SK-N-SH treated with all-trans-retinoic acid at 6 μM for 48 hours (cell line): Measurements from ENCODE around the gene HADHA.

Experiments used
- ATAC-seq: fragments of 200-7000 bp; cut with Tn5 transposase; 3 replicates; pipeline ENCODE4 v1.9.1; 2020; ENCODE audit warnings: mild to moderate bottlenecking, moderate library complexity
- ARNTL ChIP-seq: fragments of 450-650 bp; formaldehyde crosslinking; IDR thresholded peaks from 2 replicates; pipeline ENCODE4 v1.5.0; 2020; ENCODE audit warnings: low read depth, mild to moderate bottlenecking, moderate library complexity, borderline replicate concordance
- BACH2 ChIP-seq: fragments of 250-450 bp; sonication (Bioruptor Pico); IDR thresholded peaks from 2 replicates; pipeline ENCODE4 v1.9.0; 2021; ENCODE audit warnings: mild to moderate bottlenecking, borderline replicate concordance
- CREB5 ChIP-seq: fragments of 250-450 bp; sonication (Bioruptor Pico); IDR thresholded peaks from 2 replicates; pipeline ENCODE4 v1.5.1; 2020; ENCODE audit warnings: low read depth, mild to moderate bottlenecking, moderate library complexity
- CSDC2 ChIP-seq: fragments of 250-450 bp; sonication (Bioruptor Pico); IDR thresholded peaks from 2 replicates; pipeline ENCODE4 v1.5.0; 2020; ENCODE audit warnings: mild to moderate bottlenecking, moderate library complexity
- CSRNP3 ChIP-seq: fragments of 250-450 bp; sonication (Bioruptor Pico); IDR thresholded peaks from 2 replicates; pipeline ENCODE4 v1.5.1; 2021; ENCODE audit warnings: mild to moderate bottlenecking, moderate library complexity
- ESRRG ChIP-seq: fragments of 250-450 bp; sonication (Bioruptor Pico); IDR thresholded peaks from 2 replicates; pipeline ENCODE4 v1.6.1; 2021; ENCODE audit warnings: mild to moderate bottlenecking
- GLIS3 ChIP-seq: fragments of 250-450 bp; sonication (Bioruptor Pico); IDR thresholded peaks from 2 replicates; pipeline ENCODE4 v1.5.0; 2020; ENCODE audit warnings: mild to moderate bottlenecking, moderate library complexity
- ISL1 ChIP-seq: fragments of 250-450 bp; sonication (Bioruptor Pico); IDR thresholded peaks from 2 replicates; pipeline ENCODE4 v2.1.2; 2022; ENCODE audit warnings: mild to moderate bottlenecking, moderate library complexity
- OSR1 ChIP-seq: fragments of 250-450 bp; sonication (Bioruptor Pico); IDR thresholded peaks from 2 replicates; pipeline ENCODE4 v1.8.0; 2022; ENCODE audit warnings: moderate library complexity, mild to moderate bottlenecking, inconsistent platforms
- PPARA ChIP-seq: fragments of 250-450 bp; sonication (Bioruptor Pico); IDR thresholded peaks from 2 replicates; pipeline ENCODE4 v1.5.0; 2020; ENCODE audit warnings: mild to moderate bottlenecking, borderline replicate concordance
- RARB ChIP-seq: fragments of 250-450 bp; sonication (Bioruptor Pico); IDR thresholded peaks from 2 replicates; pipeline ENCODE4 v1.8.0; 2021; ENCODE audit warnings: mild to moderate bottlenecking, moderate library complexity
- SNAI2 ChIP-seq: fragments of 250-450 bp; sonication (Bioruptor Pico); IDR thresholded peaks from 2 replicates; pipeline ENCODE4 v1.5.0; 2020; ENCODE audit warnings: mild to moderate bottlenecking, moderate library complexity
- TCF4 ChIP-seq: fragments of 250-450 bp; sonication (Bioruptor Pico); IDR thresholded peaks from 2 replicates; pipeline ENCODE4 v1.8.0; 2021; ENCODE audit warnings: mild to moderate bottlenecking, moderate library complexity, borderline replicate concordance
- TOX ChIP-seq: fragments of 250-450 bp; sonication (Bioruptor Pico); IDR thresholded peaks from 2 replicates; pipeline ENCODE4 v1.8.0; 2021; ENCODE audit warnings: mild to moderate bottlenecking, moderate library complexity, borderline replicate concordance
- ZC3H10 ChIP-seq: fragments of 250-450 bp; sonication (Bioruptor Pico); IDR thresholded peaks from 2 replicates; pipeline ENCODE4 v1.5.1; 2021; ENCODE audit warnings: mild to moderate bottlenecking, moderate library complexity
- ZFP3 ChIP-seq: fragments of 250-450 bp; sonication (Bioruptor Pico); IDR thresholded peaks from 2 replicates; pipeline ENCODE4 v1.5.0; 2020; ENCODE audit warnings: mild to moderate bottlenecking, moderate library complexity
- ZFP30 ChIP-seq: fragments of 450-650 bp; formaldehyde crosslinking; IDR thresholded peaks from 2 replicates; pipeline ENCODE4 v1.5.0; 2022; ENCODE audit warnings: mild to moderate bottlenecking, moderate library complexity
- ZNF565 ChIP-seq: fragments of 450-650 bp; formaldehyde crosslinking; conservative IDR thresholded peaks from 2 replicates; pipeline ENCODE4 v1.5.0; 2020; ENCODE audit warnings: low read depth, mild to moderate bottlenecking, moderate library complexity
- ZNF70 ChIP-seq: fragments of 450-650 bp; formaldehyde crosslinking; IDR thresholded peaks from 2 replicates; pipeline ENCODE4 v1.5.0; 2020; ENCODE audit warnings: mild to moderate bottlenecking, moderate library complexity
- ZNF8 ChIP-seq: fragments of 450-650 bp; formaldehyde crosslinking; IDR thresholded peaks from 2 replicates; pipeline ENCODE4 v1.5.0; 2020; ENCODE audit warnings: mild to moderate bottlenecking, moderate library complexity
- TF ChIP-seq, protein P1 (sequence below): fragments of 250-450 bp; sonication (Bioruptor Pico); IDR thresholded peaks from 2 replicates; pipeline ENCODE4 v1.8.0; 2020; ENCODE audit warnings: mild to moderate bottlenecking, moderate library complexity, borderline replicate concordance
- TF ChIP-seq, protein P2 (sequence below): fragments of 250-450 bp; sonication (Bioruptor Pico); IDR thresholded peaks from 2 replicates; pipeline ENCODE4 v1.5.0; 2020; ENCODE audit warnings: mild to moderate bottlenecking, moderate library complexity

Gene HADHA

DNA sequence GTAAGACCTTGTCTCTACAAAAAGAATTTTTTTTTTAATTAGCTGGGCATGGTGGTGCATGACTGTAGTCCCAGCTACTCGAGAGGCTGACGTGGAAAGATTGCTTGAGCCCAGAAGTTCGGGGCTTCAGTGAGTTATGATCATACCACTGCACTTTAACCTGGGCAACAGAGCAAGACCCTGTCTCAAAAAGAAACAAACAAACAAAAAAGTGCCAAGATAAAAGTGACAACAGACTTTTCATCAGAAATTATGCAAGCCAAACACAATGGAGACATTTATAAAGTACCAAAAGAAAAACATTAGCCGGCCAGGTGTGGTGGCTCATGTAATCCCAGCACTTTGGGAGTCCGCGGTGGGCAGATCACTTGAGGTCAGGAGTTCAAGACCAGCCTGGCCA lies 26.7 kb downstream of the HADHA start:
- no peak for ATAC-seq
- TF ChIP-seq SNAI2 (CRISPR knock-in tag) (no peak), ZFP30 (CRISPR knock-in tag) (no peak), ESRRG (CRISPR knock-in tag) (no peak), ZNF8 (CRISPR knock-in tag) (no peak), BACH2 (CRISPR knock-in tag) (no peak), CREB5 (no peak), ARNTL (CRISPR knock-in tag) (no peak), GLIS3 (CRISPR knock-in tag) (no peak), TCF4 (CRISPR knock-in tag) (no peak), ISL1 (CRISPR knock-in tag) (no peak), TOX (CRISPR knock-in tag) (no peak), CSRNP3 (CRISPR knock-in tag) (no peak), ZNF70 (no peak)

- no peak for TF ChIP-seq ZFP3 (CRISPR knock-in tag)
- TF ChIP-seq, protein P1, sequence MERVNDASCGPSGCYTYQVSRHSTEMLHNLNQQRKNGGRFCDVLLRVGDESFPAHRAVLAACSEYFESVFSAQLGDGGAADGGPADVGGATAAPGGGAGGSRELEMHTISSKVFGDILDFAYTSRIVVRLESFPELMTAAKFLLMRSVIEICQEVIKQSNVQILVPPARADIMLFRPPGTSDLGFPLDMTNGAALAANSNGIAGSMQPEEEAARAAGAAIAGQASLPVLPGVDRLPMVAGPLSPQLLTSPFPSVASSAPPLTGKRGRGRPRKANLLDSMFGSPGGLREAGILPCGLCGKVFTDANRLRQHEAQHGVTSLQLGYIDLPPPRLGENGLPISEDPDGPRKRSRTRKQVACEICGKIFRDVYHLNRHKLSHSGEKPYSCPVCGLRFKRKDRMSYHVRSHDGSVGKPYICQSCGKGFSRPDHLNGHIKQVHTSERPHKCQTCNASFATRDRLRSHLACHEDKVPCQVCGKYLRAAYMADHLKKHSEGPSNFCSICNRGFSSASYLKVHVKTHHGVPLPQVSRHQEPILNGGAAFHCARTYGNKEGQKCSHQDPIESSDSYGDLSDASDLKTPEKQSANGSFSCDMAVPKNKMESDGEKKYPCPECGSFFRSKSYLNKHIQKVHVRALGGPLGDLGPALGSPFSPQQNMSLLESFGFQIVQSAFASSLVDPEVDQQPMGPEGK (CRISPR knock-in tag) = no peak
- TF ChIP-seq ZNF565 = no peak
- no peak for TF ChIP-seq TCF4 (CRISPR knock-in tag)
- TF ChIP-seq TOX (CRISPR knock-in tag) = no peak
- TF ChIP-seq OSR1 (CRISPR knock-in tag) = no peak
- no peak for TF ChIP-seq SNAI2 (CRISPR knock-in tag)
- no peak for TF ChIP-seq ZC3H10 (CRISPR knock-in tag)
- TF ChIP-seq ZFP30 (CRISPR knock-in tag) = no peak
- no peak for TF ChIP-seq ZNF70
- TF ChIP-seq ESRRG (CRISPR knock-in tag) = no peak
- TF ChIP-seq CSRNP3 (CRISPR knock-in tag) = no peak
- no peak for TF ChIP-seq GLIS3 (CRISPR knock-in tag)
- TF ChIP-seq, all 23 proteins: peak for 0
Observed at GRCh38 chr2:26216587-26216986, 27.8 kb downstream of the HADHA start.

GRCh38 chr2:26215833-26216232 lies 28.6 kb downstream of the HADHA start:
- ATAC-seq = no peak

More at GRCh38 chr2:26216587-26216986, 27.8 kb downstream of the HADHA start:
- ATAC-seq = no peak

More at GRCh38 chr2:26215833-26216232, 28.6 kb downstream of the HADHA start:
- TF ChIP-seq CREB5 (no peak), PPARA (CRISPR knock-in tag) (no peak), ZNF70 (no peak), ISL1 (CRISPR knock-in tag) (no peak), BACH2 (CRISPR knock-in tag) (no peak), TOX (CRISPR knock-in tag) (no peak), GLIS3 (CRISPR knock-in tag) (no peak), TCF4 (CRISPR knock-in tag) (no peak), SNAI2 (CRISPR knock-in tag) (no peak), ZNF565 (no peak), ZC3H10 (CRISPR knock-in tag) (no peak), CSRNP3 (CRISPR knock-in tag) (no peak), ESRRG (CRISPR knock-in tag) (no peak), ARNTL (CRISPR knock-in tag) (no peak), ZNF8 (CRISPR knock-in tag) (no peak), ZFP30 (CRISPR knock-in tag) (no peak), RARB (CRISPR knock-in tag) (no peak), CSDC2 (CRISPR knock-in tag) (no peak), ZFP3 (CRISPR knock-in tag) (no peak)
- TF ChIP-seq, protein P2, sequence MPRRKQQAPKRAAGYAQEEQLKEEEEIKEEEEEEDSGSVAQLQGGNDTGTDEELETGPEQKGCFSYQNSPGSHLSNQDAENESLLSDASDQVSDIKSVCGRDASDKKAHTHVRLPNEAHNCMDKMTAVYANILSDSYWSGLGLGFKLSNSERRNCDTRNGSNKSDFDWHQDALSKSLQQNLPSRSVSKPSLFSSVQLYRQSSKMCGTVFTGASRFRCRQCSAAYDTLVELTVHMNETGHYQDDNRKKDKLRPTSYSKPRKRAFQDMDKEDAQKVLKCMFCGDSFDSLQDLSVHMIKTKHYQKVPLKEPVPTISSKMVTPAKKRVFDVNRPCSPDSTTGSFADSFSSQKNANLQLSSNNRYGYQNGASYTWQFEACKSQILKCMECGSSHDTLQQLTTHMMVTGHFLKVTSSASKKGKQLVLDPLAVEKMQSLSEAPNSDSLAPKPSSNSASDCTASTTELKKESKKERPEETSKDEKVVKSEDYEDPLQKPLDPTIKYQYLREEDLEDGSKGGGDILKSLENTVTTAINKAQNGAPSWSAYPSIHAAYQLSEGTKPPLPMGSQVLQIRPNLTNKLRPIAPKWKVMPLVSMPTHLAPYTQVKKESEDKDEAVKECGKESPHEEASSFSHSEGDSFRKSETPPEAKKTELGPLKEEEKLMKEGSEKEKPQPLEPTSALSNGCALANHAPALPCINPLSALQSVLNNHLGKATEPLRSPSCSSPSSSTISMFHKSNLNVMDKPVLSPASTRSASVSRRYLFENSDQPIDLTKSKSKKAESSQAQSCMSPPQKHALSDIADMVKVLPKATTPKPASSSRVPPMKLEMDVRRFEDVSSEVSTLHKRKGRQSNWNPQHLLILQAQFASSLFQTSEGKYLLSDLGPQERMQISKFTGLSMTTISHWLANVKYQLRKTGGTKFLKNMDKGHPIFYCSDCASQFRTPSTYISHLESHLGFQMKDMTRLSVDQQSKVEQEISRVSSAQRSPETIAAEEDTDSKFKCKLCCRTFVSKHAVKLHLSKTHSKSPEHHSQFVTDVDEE = no peak
